Tibial artery (tissue), 4 donors: Measurements from ENCODE around the gene FAM181A.

Experiments
- DNase-seq, 2 donors: peaks; one replicate each; pipeline ENCODE4 v3.0.0-alpha.2; 2019
- H3K27ac ChIP-seq, 2 donors: fragments of 200-600 bp; sonication (generic) in 1 of 2; 1 replicate in 1 of 2; 2 replicates in 1 of 2; pipeline ENCODE4 v1.5.1; 2018 to 2019; ENCODE audit warnings: mild to moderate bottlenecking in 1 of 2
- H3K27me3 ChIP-seq, 2 donors: fragments of 200-600 bp; sonication (generic) in 1 of 2; one replicate each; pipeline versions ENCODE4 v1.5.1 to v1.6.0; 2016 to 2019
- H3K36me3 ChIP-seq, 3 donors: fragments of 200-600 bp; sonication (generic) in 2 of 3; one replicate each; pipeline ENCODE4 v1.5.1; 2016 to 2019; ENCODE audit warnings: mild to moderate bottlenecking in 2 of 3
- H3K4me1 ChIP-seq, 4 donors: fragments of 200-600 bp; sonication (generic) in 2 of 4; 1 replicate in 3 of 4; 2 replicates in 1 of 4; pipeline ENCODE4 v1.5.1; 2016 to 2019
- H3K4me3 ChIP-seq, 2 donors: fragments of 200-600 bp; sonication (generic) in 1 of 2; 1 replicate in 1 of 2; 2 replicates in 1 of 2; pipeline ENCODE4 v1.5.1; 2018 to 2019; ENCODE audit warnings: mild to moderate bottlenecking in 2 of 2
- H3K9me3 ChIP-seq, 3 donors: fragments of 200-600 bp; sonication (generic) in 1 of 3; one replicate each; pipeline ENCODE4 v1.5.1; 2016 to 2019
- intact Hi-C: fragments of 100-400 bp; cut with DNase I; formaldehyde crosslinking; loops from one replicate; pipeline ENCODE4 v1.15.0; 2023; ENCODE audit warnings: low total_unique reads
- TF ChIP-seq, protein P1 (sequence below), 2 experiments: fragments of 200-600 bp in 1 of 2; fragments of 450-650 bp in 1 of 2; IDR thresholded peaks; one replicate each; pipeline ENCODE4 v1.5.1; 2017 to 2019; ENCODE audit warnings: antibody characterized with exemption in 2 of 2, mild to moderate bottlenecking in 1 of 2, moderate library complexity in 1 of 2

FAM181A gene

DNA sequence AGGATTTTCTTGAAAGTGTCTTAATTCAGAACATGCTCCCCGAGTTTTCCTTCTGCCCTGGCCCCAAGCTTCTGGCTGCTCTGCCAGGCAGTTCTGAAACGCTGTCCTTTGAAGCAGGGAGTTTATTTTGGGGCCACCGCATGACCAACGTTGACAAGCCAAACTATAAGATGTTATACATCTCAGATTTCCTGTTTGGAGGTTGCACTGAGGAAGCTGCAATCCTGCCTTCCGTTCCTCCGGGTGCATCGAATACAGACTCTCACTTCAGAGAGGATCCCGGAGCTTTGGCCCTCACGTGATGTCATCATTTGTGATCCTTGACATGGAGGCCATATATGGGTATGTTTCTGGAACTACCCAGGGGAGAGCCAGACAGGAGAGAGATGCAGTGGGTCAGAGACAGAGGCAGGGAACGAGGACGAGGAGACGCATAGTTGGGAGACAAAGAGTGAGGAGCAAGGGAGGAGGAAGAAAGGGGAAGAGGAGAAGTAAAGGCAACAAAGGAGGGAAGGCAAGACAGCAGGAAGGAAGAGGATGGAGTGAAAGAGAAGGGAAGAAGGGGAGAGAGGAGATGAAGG is 49.4 kb downstream of the FAM181A start, which contains the start of gene ASB2:
TSS of gene ASB2 (minus strand) at position 94 of the 581 bp plus-strand sequence. CDS start 12,031 bp downstream, outside the sequence.
- TF ChIP-seq, protein P1, sequence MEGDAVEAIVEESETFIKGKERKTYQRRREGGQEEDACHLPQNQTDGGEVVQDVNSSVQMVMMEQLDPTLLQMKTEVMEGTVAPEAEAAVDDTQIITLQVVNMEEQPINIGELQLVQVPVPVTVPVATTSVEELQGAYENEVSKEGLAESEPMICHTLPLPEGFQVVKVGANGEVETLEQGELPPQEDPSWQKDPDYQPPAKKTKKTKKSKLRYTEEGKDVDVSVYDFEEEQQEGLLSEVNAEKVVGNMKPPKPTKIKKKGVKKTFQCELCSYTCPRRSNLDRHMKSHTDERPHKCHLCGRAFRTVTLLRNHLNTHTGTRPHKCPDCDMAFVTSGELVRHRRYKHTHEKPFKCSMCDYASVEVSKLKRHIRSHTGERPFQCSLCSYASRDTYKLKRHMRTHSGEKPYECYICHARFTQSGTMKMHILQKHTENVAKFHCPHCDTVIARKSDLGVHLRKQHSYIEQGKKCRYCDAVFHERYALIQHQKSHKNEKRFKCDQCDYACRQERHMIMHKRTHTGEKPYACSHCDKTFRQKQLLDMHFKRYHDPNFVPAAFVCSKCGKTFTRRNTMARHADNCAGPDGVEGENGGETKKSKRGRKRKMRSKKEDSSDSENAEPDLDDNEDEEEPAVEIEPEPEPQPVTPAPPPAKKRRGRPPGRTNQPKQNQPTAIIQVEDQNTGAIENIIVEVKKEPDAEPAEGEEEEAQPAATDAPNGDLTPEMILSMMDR (IDR thresholded peaks at IDR 0.05) = peak in 1 of 2 experiments; percentile 2
- intact Hi-C loops = no loop called here
- Histone ChIP-seq H3K36me3 (no peaks in the 10 kb centered on the region), H3K27ac (peak within 1 kb of the TSS; percentile 89), H3K27me3 (no peaks in the 10 kb centered on the region), H3K4me3 (peak within 1 kb of the TSS; percentile 50 to 53), H3K9me3 (no peaks in the 10 kb centered on the region), H3K4me1 (peaks cover 0 to 71% (median 32%) of the 10 kb centered on the region in 4 donors)
- DNase-seq = peak; percentile 41 to 80

DNA sequence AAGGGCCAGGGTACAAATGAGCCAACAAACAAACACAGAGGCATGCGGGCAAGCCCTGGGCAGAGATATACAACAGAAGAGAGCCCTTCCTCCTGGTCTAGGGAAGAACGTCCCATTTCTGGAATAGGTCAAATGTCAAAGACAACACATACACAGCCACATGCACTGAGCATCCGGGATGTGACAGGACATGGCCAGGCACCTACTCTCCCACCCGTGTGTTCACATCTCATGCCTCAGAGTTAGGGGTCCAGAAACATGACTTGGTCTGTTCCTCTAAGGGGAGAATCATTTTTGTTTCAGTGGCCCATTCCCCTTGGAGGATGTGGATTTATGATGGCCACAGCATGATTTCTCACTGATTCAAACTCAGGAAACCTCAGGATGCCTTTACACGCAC is 50.0 kb downstream of the FAM181A start:
- DNase-seq = no peak
- H3K27me3 ChIP-seq = no peaks in the 10 kb centered on the region
- no peaks in the 10 kb centered on the region for H3K9me3 ChIP-seq
- intact Hi-C loops = no loop called here
- peaks cover 0 to 71% (median 36%) of the 10 kb centered on the region in 4 donors for H3K4me1 ChIP-seq
- H3K27ac ChIP-seq = peak overlapping the region; percentile 89
- H3K4me3 ChIP-seq = peak overlapping the region in 1 of 2 donors; percentile 50
- H3K36me3 ChIP-seq = no peaks in the 10 kb centered on the region
- TF ChIP-seq, protein P1 (IDR thresholded peaks at IDR 0.05) = no peak

- intact Hi-C loops = no loop called here
- Histone ChIP-seq H3K9me3 (no peaks in the 10 kb centered on the region), H3K4me3 (no peak overlapping the region), H3K27ac (peak overlapping the region; percentile 89), H3K36me3 (no peaks in the 10 kb centered on the region), H3K27me3 (no peaks in the 10 kb centered on the region), H3K4me1 (peaks cover 0 to 71% (median 39%) of the 10 kb centered on the region in 4 donors)
- DNase-seq = no peak
- TF ChIP-seq, protein P1 (IDR thresholded peaks at IDR 0.05) = no peak
These were observed 50.8 kb downstream of the FAM181A start for GRCh38 chr14:93977790-93978581.

DNA sequence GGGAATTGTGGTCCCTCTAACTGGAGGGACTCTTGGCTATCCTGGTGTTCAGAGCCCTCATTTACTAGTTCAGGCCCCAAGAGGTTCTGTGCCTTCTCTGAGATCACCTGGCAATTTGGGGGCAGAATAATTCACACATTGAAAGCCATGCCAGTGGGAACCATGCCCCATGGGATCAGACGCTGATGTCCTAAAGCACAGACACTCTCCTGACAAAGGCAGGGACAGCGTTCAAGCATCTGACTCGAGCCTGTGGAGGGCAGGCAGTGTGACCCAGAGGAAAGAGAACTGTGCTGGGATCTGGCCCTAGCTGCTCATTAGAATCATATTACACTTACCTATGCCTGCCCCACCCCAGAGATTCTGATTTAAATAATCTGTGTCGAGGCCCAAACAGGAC is 51.6 kb downstream of the FAM181A start:
- intact Hi-C loops = no loop called here
- Histone ChIP-seq H3K9me3 (no peaks in the 10 kb centered on the region), H3K27me3 (no peaks in the 10 kb centered on the region), H3K4me1 (peaks cover 0 to 64% (median 31%) of the 10 kb centered on the region in 4 donors), H3K4me3 (no peak overlapping the region), H3K27ac (peak overlapping the region; percentile 89), H3K36me3 (no peaks in the 10 kb centered on the region)
- TF ChIP-seq, protein P1 (IDR thresholded peaks at IDR 0.05) = no peak
- no peak for DNase-seq
